AG08395 (cell line): ENCODE data around the gene HPS1.

ENCODE experiments used
- DNase-seq: peaks from one replicate; pipeline ENCODE4 v3.0.0; 2012; ENCODE audit warnings: mixed read lengths, low spot score

Gene HPS1

DNA sequence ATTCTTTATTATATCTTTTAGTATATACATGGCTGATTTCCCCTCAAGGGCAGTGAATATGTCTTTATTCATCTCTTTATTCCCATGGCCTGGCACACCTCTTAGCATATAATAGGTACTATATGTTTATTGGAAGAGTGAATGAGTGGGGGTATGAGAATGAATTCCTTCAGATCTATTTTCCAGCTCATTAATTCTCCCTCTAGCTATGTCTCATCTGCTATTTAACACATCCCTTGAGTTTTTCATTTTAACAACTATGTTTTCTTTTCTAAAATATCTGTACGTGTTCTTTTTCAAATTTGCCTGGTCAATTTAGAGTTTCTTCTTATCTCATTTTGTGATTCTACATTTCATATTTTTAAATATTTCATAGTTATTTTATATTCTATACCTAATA, 14.4 kb downstream of the HPS1 start:
- no peak for DNase-seq

DNA sequence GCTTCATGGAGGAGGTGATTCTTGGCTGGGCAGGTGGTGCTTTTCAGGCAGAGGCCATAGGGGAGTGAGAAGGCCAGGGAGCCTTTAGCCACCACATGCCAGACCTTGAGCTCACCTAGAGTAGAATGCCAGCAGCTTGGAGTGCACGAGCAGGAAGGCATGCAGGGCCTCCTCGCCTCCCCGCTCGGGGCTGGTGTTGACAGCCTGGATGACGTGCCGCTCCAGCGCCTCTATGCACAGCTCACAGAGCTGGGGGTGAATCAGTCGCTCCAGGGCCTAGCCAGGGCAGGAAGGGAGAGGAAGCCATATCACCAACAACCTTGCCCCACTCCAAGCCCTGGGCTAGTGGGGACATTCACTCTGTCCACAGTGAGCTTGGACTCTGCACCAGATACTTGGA, 15.7 kb downstream of the HPS1 start:
- no peak for DNase-seq

DNA sequence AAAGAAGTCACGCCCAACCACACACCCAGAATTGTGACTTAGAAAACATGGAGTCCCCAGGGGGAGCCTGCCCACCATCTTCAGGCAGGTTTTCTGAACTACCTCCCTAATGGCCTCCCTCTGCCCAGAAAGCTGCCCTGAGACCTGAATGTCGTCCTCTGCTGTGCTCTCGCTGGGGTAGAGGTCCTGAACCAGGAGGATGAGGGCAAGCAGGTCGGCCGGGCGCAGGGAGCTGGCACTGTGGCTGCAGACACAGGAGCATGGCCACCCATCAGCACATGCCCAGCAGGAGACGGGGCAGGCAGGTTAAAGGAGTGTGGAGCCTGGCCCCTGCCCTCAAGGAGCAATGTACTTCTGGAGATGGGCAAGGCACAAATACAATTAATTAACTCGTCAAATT, 16.3 kb downstream of the HPS1 start:
- no peak for DNase-seq

DNA sequence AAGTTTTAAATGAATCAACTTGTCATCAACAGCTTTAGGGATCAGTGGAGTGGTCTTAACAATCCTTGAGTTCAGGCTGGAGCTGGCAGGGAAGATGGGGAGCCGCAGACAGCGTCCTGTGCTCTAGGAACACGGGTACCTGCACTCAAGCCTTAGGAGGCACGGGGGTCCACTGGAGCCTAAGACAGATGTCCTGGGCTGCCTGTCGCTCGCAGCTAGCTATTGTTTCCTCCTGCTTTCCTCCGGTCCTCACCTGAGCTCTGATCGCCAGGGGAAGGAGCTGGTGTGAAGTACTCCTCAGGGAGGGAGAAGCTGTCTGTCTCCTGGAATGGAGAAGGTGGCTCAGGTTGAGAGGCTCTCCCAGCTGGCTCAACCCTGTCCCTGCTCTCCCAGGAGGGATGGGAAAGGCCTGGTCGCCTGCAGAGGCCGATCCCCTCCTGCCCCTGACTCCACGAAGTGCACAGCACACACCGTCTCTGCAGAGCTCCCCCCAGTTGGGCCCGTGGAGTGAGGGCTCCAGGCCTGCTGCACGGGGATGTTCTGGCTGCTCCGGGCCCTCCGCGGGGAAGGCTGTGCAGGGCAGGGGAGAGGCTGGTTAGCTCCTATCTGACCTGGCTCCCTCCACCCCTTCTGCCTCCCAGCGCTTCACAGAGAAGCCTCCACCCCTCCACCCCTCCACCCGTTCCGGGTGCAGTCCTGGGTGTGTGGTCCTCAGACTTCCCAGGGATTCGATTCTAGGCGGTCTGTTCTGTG, 17.2 kb downstream of the HPS1 start:
- DNase-seq, result no peak

DNA sequence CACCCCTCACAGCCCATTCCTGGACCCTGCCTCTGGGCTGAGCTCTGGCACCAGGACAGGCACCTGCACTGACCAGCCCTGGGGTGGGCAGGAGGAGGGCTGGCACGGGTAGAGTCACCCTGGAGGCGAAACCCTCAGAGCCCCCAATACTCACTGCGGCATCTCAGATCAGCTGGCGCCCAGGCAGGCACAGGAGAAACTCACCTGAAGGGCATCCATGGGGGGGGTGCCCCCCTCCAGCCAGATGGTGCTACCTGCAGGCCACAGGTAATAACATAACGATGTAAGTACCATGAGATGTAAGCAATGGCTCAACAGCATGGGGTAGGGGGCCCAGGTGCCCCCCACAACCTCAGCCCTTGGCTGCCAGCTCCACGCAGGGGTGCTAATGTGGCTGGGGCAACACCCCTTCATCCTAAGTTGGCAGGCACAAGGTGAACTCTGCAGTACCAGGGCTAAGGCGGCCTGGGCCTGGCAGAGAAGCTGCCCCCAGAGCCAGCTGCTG, 19.7 kb downstream of the HPS1 start:
- no peak for DNase-seq

DNA sequence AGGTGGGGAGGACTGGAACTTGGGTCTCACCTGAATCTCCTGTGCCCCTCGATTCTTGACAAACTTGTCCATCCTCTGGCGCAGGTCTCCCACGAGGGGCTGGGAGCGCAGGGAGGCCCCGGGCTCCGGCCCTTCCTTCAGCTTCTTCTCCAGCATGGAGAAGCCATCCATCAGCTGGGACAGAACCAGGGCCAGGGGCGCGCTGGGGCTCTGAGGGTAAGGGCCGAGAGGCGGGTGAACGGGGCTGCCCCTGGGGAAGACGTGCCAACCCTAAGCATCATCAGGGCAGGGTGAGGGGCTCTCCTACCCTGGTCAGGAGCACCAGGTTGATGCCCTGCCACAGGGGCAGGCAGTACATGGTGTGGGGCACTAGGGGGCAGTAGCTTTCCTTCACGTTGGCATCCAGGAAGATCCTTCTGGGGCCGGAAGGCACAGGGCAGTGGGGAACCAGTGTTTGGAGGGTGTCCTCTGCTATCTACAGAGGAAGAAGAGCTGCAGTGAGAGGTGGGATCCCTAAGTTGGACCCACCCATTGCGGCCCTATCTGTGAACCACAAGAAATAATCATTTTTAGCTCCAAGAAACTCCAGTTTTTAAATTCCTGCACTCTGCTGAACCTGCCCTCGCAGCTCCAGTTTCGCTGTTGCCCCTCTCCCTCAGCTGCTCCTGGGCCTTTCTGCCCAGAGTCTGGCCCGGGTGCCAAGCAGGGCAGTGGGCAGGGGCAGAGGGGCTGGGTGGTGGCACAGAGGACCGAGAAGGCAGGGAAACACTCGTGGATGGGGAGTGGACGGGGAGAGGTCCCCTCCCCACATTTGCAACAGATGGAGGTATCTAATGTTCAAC, 21.0 kb downstream of the HPS1 start:
- DNase-seq, result peak; percentile 44

DNA sequence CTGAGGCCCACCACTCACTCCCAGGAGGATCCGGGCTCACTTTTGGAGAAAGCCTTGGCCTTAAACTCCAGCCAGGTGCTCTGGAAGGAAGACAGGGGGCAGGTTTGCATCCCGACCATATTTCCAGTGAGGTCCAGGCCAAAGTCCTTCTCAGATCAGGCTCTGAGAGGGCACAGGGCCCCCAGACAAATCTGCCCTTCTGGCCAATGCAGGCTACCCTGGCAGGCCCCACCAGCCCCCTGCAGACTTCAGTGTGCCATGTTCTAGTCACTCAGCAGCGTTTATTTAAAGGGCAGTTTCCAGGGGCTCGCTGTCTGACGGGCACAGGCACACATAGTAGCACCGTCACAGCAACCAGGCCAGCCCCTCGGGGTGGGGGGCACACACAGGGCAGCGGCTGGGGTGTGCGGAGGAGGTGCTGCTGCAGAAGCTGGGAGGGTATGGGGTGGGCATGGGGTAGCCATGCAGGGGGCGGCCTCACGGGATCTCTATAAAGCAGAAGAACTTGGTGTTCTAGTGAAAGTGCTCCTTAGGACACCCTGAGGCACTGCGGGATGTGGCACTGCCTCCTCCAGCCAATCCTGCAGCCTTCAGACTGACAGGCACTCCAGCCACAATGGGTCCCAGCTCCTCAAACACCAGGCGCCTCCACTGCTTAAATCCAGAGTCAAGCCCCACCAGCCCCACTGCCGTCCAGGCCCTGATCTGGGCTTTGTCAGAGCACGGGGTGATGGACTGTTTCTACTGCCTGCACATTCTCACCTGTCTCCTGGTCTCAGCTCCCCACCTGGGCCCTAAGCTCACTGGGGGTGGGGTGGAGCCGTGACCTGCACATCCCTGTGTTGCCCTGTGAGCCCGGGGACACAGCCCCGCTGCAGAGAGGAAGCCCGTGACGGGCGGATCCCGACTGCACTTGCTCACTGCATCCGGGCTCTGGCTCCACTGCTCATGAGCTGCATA, 22.2 kb downstream of the HPS1 start:
- no peak for DNase-seq

DNA sequence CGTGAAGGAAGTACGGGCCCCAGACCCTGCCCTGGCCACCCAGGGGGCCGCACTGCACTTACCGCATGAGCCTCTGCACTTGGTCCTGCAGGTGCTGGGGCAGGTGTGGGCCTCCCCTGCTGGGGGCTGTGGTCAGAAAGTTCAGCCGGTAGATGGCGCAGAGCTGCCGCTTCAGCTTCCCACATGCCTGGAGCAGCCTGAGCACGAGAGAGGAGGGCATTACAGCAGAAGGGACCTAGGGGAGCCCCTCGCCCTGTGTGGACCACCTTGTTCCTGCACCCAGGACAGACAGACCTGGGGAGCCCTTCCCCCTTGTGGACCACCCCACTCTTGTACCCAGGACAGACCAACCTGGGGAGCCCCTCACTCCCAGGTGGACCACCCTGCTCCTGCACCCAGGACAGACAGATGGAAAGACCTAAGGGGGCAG, 23.0 kb downstream of the HPS1 start:
- DNase-seq, result no peak

DNA sequence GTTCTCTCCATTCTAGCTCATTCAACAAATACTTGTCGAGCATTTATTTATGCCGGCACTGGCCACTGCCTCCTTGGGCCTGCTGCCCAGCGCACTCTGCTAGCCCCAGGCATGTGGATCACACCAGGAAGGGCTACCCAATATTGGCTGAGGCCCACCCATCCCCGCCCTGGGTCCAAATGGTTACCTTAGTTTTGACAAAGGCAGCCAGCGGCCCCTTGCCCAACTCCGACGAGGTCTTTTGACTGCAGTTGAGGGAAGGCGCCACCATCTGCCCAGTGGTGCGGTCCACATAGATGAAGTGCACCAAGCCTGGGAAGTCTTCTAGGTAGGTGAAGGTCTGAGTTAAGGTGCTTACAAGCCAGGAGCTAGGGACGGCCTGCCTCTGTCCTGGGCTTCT, 24.6 kb downstream of the HPS1 start:
- DNase-seq, result no peak

DNA sequence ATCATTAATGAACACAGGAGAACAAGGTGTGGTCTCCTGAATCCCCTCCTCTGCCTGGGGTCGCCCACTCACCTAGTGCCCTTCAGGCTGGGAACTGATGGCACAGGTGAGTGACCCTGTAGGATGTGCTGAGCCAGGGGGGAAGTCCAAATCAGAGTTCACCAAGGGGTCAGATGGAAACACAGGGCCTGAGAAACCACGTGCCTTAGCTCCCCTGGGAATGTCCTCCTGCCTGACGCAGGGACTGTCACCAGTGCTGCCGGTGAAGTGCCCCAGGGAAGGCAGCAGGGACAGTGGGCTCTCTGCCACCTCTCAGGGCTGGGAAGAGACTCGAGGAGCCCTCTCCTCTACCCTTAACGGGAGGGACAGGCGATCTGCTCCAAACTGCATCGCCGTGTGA, 25.9 kb downstream of the HPS1 start:
- DNase-seq, result no peak

DNA sequence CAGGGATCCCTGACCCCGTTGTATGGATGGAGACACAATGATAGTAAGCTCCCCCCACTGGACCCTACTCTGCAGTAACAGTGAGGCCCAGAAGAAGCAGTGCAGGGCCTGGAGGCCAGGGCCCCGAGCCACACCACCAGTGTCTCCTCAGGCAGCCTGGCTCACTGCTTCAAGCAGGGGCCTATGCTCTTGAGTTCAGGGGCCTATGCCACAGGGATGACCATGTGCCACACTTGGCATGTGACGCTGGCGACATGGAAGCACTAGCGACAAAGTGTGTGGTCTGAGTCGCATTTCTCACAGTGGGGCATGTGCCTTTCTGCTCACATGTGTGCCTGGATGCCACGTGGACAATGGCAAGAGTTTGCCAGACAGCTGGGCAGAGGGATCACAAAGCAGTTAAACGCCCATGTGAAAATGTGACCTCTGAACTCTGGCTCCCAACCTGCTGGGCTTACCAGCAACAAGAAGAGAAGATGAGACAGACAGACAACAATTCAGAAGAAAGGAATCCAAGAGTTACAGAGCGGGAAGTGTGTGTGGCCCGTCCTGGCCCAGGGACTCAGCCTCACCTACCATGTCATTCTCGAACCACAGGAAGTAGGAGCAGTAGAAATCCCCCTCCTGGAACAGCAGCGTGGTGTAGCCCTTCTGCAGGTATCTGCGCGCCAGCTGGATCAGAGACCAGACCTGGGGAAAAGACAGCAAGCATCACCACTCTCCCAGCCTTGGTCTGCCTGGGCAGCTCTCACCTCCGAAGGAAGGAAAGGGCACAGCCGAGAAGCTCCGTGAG, 27.1 kb downstream of the HPS1 start:
- no peak for DNase-seq

DNA sequence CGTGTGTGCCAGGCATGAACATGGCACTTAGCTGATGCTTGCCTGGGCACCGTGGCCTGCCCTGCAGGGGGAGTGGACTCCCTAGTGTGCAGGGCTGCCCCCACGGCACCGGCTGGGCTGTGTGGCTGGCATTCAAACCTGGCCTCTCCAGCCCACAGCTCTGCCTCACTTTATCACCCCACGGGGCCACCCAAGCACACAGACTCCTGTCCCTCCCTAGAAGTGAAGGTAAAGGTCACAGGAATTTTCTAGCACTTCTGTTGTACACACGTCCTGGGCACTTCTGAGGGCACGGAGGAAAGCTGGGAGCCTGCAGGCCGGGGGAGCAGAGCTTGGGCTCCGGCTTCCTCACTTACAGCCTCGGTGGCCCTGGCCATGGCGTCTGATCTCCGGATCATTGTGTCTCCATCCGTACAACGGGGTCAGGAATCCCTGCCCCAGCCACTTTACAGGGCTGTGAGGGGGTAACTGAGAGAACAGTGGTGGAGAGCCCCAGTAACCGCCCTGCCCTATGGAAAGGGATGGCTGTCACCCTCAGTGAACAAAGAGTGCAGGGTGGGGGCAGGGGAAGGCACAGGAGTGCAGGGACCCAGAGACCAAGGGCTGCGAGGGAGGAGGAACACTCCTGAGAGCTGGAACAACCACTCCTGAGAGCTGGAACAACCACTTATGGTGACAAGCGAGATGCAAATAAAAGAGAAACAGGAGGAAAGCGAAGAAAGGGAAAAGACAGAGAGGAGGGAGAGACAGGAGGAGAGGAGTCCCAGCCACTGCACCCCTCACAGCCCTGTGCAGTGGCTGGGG, 27.9 kb downstream of the HPS1 start:
- no peak for DNase-seq

DNA sequence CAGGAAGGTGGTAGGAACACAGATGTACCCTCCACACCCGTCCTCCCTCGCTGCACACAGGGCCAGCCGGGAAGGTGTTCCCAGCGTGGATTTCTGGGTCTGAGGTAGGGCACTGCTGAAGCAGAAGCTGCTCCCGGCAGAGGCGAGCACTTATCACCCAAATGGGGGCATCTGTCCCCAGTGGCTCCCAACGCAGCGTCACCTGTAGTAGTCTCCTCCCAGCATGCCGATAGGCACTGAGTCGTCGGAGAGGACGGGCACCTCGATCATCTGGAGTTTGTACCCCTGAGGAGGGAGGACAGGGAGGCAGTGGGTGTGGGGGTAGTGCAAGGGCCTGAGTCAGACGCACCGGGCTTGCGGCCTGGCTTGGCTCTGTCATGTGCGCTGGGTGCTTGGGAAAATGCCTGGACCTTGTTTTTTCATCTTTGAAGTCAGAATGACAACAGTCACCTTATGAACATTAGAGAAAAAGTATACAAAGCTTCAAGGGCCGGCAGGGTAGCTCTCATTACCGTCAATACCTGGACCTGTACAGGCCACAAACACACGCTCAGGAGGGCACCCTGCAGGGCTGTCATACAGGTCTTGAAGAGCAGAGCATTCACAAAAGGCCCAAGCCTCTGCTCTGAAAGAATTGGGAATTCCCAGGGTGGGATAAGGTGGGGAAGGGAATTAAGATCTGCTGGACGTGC, 28.6 kb downstream of the HPS1 start:
- DNase-seq, result no peak

DNA sequence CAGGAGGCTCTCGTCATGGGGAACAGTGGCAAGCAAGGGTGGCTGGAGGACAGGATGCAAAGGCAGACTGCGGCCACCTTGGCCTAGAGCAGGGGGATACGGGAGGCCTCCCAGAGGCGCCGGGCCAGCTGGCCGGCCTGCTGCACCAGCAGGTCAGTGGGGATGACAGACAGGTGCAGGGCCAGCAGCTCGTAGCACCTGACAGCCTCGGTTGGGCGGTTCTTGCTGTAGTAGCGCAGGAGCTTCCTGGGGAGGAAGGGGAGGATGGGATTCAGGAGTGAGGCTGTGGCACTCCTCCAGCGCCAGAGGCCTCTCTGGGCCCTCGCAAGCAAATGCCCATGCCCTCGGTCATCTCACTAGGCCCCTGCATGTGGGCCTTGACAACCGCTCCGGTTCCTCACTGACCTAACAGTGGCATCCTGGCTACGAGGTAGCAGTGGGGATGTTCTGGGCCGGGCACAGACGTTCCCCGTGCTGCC, 29.2 kb downstream of the HPS1 start:
- no peak for DNase-seq

DNA sequence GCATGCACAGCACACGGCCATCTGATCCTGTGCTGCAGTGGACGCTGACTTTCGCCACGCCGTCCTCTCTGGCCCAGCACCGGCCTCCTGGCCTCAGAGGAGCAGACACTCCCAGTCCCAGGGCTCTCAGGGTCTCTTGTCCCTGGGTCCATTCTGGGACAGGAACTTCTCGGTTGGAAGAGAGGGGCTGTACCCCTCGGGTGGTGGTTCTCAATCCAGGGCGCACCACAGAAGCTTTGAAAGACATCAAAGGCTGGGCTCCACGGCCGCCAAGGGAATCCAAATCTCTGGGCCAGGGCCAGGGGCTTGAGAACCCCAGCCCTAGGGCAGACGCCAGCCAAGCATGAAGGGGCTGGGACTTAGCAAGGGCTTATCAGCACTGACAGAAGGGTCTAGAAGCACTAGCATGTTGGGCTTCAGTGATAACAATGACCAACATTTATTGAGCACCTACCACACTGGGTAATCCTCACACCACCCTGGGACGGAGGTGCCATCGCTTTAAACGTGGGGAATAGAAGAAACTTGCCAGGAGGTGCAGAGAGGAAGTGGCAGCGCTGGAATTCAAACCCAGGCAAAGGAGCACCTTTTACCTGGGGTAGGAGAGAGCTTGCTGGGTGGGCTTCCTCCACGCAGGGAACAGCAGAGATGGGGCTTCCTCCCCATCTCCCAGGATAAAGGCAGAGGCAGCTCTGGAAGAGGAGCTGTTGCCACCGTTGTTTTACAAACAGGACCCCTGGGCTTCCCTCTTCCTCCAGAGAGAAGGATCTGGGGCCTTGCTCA, 29.9 kb downstream of the HPS1 start:
- DNase-seq, result no peak

DNA sequence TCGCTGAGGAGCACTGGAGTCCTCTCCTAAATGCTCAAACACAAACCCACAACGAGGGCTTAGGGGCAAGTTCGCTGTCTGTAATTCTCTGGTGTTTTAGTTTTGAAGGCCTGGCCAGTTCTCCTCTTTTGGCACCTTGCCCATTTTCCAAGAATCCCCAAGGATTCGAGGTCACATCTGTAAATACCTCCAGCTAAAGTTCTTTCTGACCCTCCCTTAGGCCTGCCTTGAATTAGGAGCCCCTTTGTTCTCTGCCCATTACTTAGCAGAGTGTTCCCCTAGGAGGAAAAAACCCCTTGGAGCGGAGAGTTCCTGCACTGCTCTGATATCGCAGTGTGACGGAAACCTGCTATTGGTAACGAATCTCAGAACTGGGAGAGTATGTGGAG, 31.0 kb downstream of the HPS1 start:
- DNase-seq, result peak; percentile 17

DNA sequence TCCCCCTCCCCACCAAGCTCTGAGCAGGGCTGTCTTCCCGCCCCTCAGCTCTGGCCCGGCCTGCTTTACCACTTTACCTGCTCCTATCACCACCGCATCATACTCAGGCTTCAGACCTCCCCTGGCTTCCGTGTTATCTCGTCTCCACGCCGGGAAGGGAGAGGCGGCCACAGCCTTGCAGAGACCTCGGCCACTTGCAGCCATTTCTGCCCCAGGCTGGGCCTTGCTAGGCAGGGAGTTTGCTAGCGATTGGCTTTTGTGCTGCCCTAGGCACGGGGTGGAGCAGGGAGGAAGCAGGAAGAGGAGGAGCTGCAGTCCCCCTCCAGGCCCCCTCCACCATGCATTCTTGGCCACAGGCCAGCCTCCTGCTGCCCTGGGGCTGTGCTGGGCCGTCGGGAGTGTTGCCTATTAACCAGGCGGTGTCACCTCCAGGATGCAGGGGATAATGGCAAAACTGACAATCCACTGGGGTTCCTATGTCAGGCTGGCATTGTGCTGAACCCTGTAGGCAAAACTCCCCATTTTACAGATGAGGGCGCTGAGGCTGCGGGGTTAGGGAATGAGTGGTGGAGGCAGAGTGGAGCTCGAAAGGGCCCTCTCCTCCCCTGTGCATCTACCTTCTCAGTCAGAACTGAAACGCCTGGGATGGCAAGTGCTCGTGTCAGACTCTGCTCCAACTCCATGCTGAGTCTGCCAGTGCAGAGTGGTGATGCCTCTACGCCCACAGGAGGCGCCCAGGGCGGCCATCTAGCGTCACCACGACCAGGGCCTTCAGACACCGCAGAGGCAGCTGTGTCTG, 31.6 kb downstream of the HPS1 start, which contains the start of gene PYROXD2:
PYROXD2 (minus strand) TSS at position 251 of the 799 bp plus-strand sequence; CDS start at position 204, 47 bp downstream.
- peak; percentile 99 for DNase-seq

DNA sequence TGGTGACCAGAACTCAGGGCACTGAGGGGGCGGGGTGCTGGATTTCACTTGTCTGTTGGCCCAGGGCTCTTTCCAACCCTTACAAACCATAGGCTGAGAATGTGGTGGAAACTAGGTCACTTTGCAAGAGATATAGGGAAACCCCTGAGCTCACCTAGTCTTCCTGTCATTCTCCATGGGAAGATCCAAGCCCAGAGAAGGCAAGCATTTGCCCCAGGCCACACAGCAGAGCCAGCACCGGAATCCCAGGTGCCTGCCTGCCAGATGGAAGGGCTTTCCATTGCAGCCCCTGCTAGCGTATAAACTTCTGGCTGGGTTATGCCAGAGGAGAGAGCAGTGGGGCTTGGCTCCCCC, 32.2 kb downstream of the HPS1 start:
- no peak for DNase-seq
